Activated naive CD8-positive, alpha-beta T cell treated with anti-CD3 and anti-CD28 coated beads for 36 hours (primary cell): ENCODE measurements around the gene CPNE4. TPM values are rescaled to one million over a fixed set of nuclear protein-coding genes. Genes with fewer than 3 reads are reported as not detected.
"Not testable (repeated sequence)": the region's sequence is repeated elsewhere in the genome, so short reads cannot be mapped to it uniquely, and the experiment has no call there.

ENCODE experiments used
- DNase-seq: peaks from one replicate; pipeline ENCODE4 v3.0.0; 2021
- H3K27ac Mint-ChIP-seq: one replicate; pipeline ENCODE4 v1.8.0; 2022; ENCODE audit warnings: mild to moderate bottlenecking, moderate library complexity, mixed read lengths
- H3K27me3 Mint-ChIP-seq: one replicate; pipeline ENCODE4 v1.8.0; 2022; ENCODE audit warnings: mild to moderate bottlenecking, mixed read lengths
- H3K36me3 Mint-ChIP-seq: one replicate; pipeline ENCODE4 v1.8.0; 2021; ENCODE audit warnings: mild to moderate bottlenecking, mixed read lengths
- H3K4me1 Mint-ChIP-seq: one replicate; pipeline ENCODE4 v1.8.0; 2021; ENCODE audit warnings: mixed read lengths
- H3K4me3 Mint-ChIP-seq: one replicate; pipeline ENCODE4 v1.8.0; 2022; ENCODE audit warnings: mild to moderate bottlenecking, moderate library complexity, mixed read lengths
- H3K9me3 Mint-ChIP-seq: one replicate; pipeline ENCODE4 v1.8.0; 2022; ENCODE audit warnings: mixed read lengths
- total RNA-seq, 2 experiments: library from RNA; stranded (reverse); gene quantifications; one replicate each; pipeline ENCODE4 v1.2.3, GENCODE V29; 2021

CPNE4 gene
- total RNA-seq, 2 experiments from 2014 or later = not detected

GRCh38 chr3:132001999-132002398 is 32.8 kb downstream of the CPNE4 start:
- no peaks in the 10 kb centered on the region for H3K9me3 Mint-ChIP-seq
- H3K4me1 Mint-ChIP-seq = no peaks in the 10 kb centered on the region
- H3K27ac Mint-ChIP-seq = no peak overlapping the region
- H3K36me3 Mint-ChIP-seq = no peaks in the 10 kb centered on the region
- H3K27me3 Mint-ChIP-seq = peaks cover 9% of the 10 kb centered on the region
- no peak overlapping the region for H3K4me3 Mint-ChIP-seq
- no peak for DNase-seq

- Mint-ChIP-seq H3K4me1 (no peaks in the 10 kb centered on the region), H3K27ac (no peak overlapping the region), H3K27me3 (peaks cover 3% of the 10 kb centered on the region), H3K9me3 (no peaks in the 10 kb centered on the region), H3K4me3 (no peak overlapping the region), H3K36me3 (no peaks in the 10 kb centered on the region)
- no peak for DNase-seq
Measured at GRCh38 chr3:132001036-132001435, 33.8 kb downstream of the CPNE4 start.

DNA sequence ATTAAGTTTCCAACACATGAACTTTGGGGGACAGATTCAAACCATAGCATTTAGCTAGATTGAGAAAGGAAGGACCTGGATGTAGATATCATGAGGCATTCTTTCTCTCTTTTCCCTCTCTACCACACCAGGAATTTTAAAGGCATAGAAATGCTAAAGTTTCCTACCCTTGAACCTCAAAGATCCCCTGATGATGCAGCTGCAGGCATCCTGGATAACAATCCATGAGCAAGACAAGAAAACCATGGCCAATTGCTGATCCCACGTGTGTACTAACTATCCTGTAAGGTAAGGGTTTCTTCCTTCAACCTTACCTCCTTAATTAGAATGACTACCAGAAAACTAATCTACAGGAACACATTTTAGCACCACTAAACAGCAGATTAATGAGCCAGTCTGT is 36.8 kb downstream of the CPNE4 start:
- H3K36me3 Mint-ChIP-seq = no peaks in the 10 kb centered on the region
- no peak overlapping the region for H3K4me3 Mint-ChIP-seq

DNA sequence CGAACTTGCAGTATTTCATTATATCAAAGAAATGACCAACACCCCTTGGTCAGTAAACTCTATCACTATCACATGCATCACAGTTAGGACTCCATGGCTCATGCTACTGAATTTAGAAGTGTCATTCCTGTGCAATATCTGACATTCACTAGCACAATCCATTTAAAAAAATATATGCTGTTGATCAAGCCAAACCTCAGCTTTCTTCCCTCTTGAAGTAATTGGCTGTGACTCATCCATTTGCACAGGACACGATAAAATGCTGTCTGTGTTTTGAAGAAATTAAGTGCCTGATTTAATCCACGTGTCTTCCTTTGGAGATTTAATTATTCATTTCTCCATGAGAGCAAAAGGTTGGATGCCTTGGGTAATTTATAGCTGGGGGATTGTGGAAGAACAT is 38.9 kb downstream of the CPNE4 start:
- Mint-ChIP-seq H3K27ac (no peak overlapping the region), H3K4me3 (no peak overlapping the region)

More for the DNA sequence above, 36.8 kb downstream of the CPNE4 start:
- H3K9me3 Mint-ChIP-seq = no peaks in the 10 kb centered on the region
- no peaks in the 10 kb centered on the region for H3K4me1 Mint-ChIP-seq
- H3K27ac Mint-ChIP-seq = no peak overlapping the region
- peaks cover 3% of the 10 kb centered on the region for H3K27me3 Mint-ChIP-seq
- DNase-seq = no peak

GRCh38 chr3:131989318-131989717 is 45.5 kb downstream of the CPNE4 start:
- H3K9me3 Mint-ChIP-seq = no peaks in the 10 kb centered on the region
- DNase-seq = no peak
- peaks cover 3% of the 10 kb centered on the region for H3K27me3 Mint-ChIP-seq
- H3K27ac Mint-ChIP-seq = no peak overlapping the region
- H3K36me3 Mint-ChIP-seq = no peaks in the 10 kb centered on the region
- no peaks in the 10 kb centered on the region for H3K4me1 Mint-ChIP-seq
- no peak overlapping the region for H3K4me3 Mint-ChIP-seq

More for the DNA sequence above, 38.9 kb downstream of the CPNE4 start:
- no peaks in the 10 kb centered on the region for H3K36me3 Mint-ChIP-seq
- peaks cover 3% of the 10 kb centered on the region for H3K27me3 Mint-ChIP-seq
- DNase-seq = no peak
- H3K4me1 Mint-ChIP-seq = no peaks in the 10 kb centered on the region
- no peaks in the 10 kb centered on the region for H3K9me3 Mint-ChIP-seq

- Mint-ChIP-seq H3K4me1 (no peaks in the 10 kb centered on the region), H3K36me3 (no peaks in the 10 kb centered on the region), H3K27me3 (peaks cover 3% of the 10 kb centered on the region), H3K27ac (no peak overlapping the region), H3K4me3 (no peak overlapping the region), H3K9me3 (no peaks in the 10 kb centered on the region)
- no peak for DNase-seq
Measured at GRCh38 chr3:131988209-131988608, 46.6 kb downstream of the CPNE4 start.

- H3K36me3 Mint-ChIP-seq = no peaks in the 10 kb centered on the region
- no peaks in the 10 kb centered on the region for H3K9me3 Mint-ChIP-seq
- no peak overlapping the region for H3K4me3 Mint-ChIP-seq
- H3K4me1 Mint-ChIP-seq = no peaks in the 10 kb centered on the region
- DNase-seq = no peak
- H3K27ac Mint-ChIP-seq = no peak overlapping the region
- no peaks in the 10 kb centered on the region for H3K27me3 Mint-ChIP-seq
Measured at GRCh38 chr3:131983689-131984088, 51.1 kb downstream of the CPNE4 start.

DNA sequence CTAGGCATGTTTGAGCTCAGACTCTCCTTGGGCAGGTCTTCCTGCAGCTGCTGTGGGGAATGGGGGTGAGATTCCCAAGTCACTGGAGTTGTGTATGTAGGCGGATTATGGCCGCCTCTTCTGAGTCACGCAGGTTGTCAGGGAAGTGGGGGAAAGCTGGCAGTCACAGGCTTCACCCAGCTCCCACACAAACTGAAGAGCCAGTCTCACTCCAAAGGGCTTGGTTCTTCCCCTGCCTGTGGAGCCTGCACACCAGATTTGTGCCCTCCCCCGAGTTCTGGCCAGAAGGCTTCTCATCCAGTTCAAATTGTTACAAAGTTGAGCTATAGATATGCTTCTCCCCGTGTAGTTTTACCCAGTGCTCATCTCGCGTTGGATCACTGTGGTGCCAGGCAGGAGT is 53.5 kb downstream of the CPNE4 start:
- H3K36me3 Mint-ChIP-seq = no peaks in the 10 kb centered on the region

DNA sequence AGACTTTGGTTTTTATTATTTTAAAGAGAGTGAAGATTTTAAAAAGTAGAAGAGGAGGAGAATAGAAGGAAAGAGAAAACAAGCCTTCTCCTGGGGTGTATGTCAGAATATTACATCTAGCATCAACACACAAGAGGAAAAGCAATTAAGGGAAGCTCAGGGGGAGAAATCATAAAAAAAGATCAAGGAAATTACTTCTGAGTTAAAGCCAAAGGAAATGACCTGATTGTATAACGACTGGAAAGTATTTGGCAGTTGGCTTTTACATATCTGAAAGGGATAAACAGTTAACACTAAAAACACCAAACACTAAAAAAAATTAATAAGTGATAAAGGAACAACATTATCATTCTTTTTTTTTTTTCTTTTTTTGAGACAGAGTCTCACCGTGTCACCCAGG is 58.4 kb downstream of the CPNE4 start:
- no peaks in the 10 kb centered on the region for H3K27me3 Mint-ChIP-seq
- H3K9me3 Mint-ChIP-seq = no peaks in the 10 kb centered on the region
- no peak for DNase-seq
- H3K36me3 Mint-ChIP-seq = no peaks in the 10 kb centered on the region
- H3K27ac Mint-ChIP-seq = no peak overlapping the region
- H3K4me1 Mint-ChIP-seq = no peaks in the 10 kb centered on the region
- no peak overlapping the region for H3K4me3 Mint-ChIP-seq

More for the DNA sequence above, 53.5 kb downstream of the CPNE4 start:
- Mint-ChIP-seq H3K27me3 (no peaks in the 10 kb centered on the region), H3K27ac (no peak overlapping the region), H3K4me1 (no peaks in the 10 kb centered on the region), H3K9me3 (no peaks in the 10 kb centered on the region), H3K4me3 (no peak overlapping the region)
- DNase-seq = no peak

- H3K27me3 Mint-ChIP-seq = no peaks in the 10 kb centered on the region
- no peaks in the 10 kb centered on the region for H3K9me3 Mint-ChIP-seq
- no peak overlapping the region for H3K27ac Mint-ChIP-seq
- DNase-seq = no peak
- H3K4me3 Mint-ChIP-seq = no peak overlapping the region
- no peaks in the 10 kb centered on the region for H3K36me3 Mint-ChIP-seq
- H3K4me1 Mint-ChIP-seq = no peaks in the 10 kb centered on the region
Measured at GRCh38 chr3:131975047-131975446, 59.8 kb downstream of the CPNE4 start.

GRCh38 chr3:131973731-131974130 is 61.1 kb downstream of the CPNE4 start:
- no peaks in the 10 kb centered on the region for H3K4me1 Mint-ChIP-seq
- DNase-seq = no peak

GRCh38 chr3:131972550-131972949 is 62.3 kb downstream of the CPNE4 start:
- no peak overlapping the region for H3K27ac Mint-ChIP-seq
- peaks cover 2% of the 10 kb centered on the region for H3K9me3 Mint-ChIP-seq
- no peaks in the 10 kb centered on the region for H3K36me3 Mint-ChIP-seq
- H3K4me3 Mint-ChIP-seq = no peak overlapping the region
- no peaks in the 10 kb centered on the region for H3K4me1 Mint-ChIP-seq
- H3K27me3 Mint-ChIP-seq = no peaks in the 10 kb centered on the region
- DNase-seq = no peak

More at GRCh38 chr3:131973731-131974130, 61.1 kb downstream of the CPNE4 start:
- H3K4me3 Mint-ChIP-seq = no peak overlapping the region
- H3K27me3 Mint-ChIP-seq = no peaks in the 10 kb centered on the region
- no peak overlapping the region for H3K27ac Mint-ChIP-seq
- H3K36me3 Mint-ChIP-seq = no peaks in the 10 kb centered on the region
- no peaks in the 10 kb centered on the region for H3K9me3 Mint-ChIP-seq

- Mint-ChIP-seq H3K4me3 (no peak overlapping the region), H3K27ac (no peak overlapping the region), H3K27me3 (no peaks in the 10 kb centered on the region), H3K36me3 (no peaks in the 10 kb centered on the region), H3K4me1 (no peaks in the 10 kb centered on the region), H3K9me3 (peaks cover 2% of the 10 kb centered on the region)
- no peak for DNase-seq
Measured at GRCh38 chr3:131972091-131972490, 62.7 kb downstream of the CPNE4 start.

DNA sequence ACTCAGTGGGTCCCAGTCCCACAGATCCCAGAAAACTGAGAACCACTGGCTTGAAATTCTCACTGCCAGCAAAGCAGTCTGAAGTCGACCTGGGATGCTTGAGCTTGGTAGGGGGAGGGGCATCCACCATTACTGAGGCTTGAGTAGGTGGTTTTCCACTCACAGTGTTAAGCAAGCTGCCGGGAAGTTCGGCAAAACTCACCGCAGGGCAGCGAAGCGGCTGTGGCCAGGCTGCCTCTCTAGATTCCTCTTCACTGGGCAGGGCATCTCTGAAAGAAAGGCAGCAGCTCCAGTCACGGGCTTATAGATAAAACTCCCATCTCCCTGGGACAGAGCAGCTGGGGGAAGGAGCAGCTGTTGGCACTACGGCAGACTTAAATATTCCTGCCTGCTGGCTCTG is 71.4 kb downstream of the CPNE4 start:
- not testable (repeated sequence) for H3K27ac Mint-ChIP-seq, H3K4me3 Mint-ChIP-seq, H3K9me3 Mint-ChIP-seq, H3K36me3 Mint-ChIP-seq, H3K27me3 Mint-ChIP-seq, DNase-seq, H3K4me1 Mint-ChIP-seq

DNA sequence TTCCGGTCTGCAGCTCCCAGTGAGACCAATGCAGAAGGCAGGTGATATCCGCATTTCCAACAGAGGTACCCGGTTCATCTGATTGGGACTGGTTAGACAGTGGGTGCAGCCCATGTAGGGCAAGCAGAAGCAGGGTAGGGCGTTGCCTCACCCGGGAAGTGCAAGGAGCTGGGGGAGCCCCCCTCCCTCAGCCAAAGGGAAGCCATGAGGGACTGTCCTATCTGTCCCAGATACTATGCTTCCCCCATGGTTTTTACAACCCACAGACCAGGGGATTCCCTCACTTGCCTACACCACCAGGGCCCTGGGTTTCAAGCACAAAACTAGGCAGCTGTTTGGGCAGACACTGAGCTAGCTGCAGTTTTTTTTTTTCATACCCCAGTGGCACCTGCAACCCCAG is 71.8 kb downstream of the CPNE4 start:
- H3K36me3 Mint-ChIP-seq = no peaks in the 10 kb centered on the region
- H3K27me3 Mint-ChIP-seq = peaks cover 6% of the 10 kb centered on the region
- peaks cover 8% of the 10 kb centered on the region for H3K9me3 Mint-ChIP-seq
- H3K27ac Mint-ChIP-seq = no peak overlapping the region
- DNase-seq = no peak
- no peaks in the 10 kb centered on the region for H3K4me1 Mint-ChIP-seq
- no peak overlapping the region for H3K4me3 Mint-ChIP-seq

DNA sequence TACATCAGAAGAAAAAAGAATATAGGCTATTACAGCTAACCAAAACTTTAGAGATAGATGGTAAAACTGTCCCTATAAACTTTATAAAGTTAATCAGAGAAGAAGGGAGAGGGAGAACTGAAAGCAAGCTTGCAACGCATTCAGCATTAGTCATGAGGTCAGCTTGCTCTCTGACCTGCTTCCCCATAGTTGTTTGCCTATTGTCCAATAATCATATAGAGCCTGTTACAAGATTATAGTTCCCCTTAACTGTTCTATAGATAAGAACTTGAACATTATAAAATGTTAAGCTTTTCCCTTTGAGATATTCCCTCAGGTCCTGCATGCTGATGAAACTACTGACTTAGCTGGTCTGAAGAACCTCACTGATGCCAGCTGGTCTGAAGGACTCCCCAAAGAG is 74.5 kb downstream of the CPNE4 start:
- DNase-seq = no peak
- H3K9me3 Mint-ChIP-seq = peaks cover 4% of the 10 kb centered on the region
- H3K4me3 Mint-ChIP-seq = no peak overlapping the region
- H3K36me3 Mint-ChIP-seq = no peaks in the 10 kb centered on the region
- H3K27me3 Mint-ChIP-seq = peaks cover 6% of the 10 kb centered on the region
- H3K27ac Mint-ChIP-seq = no peak overlapping the region
- H3K4me1 Mint-ChIP-seq = no peaks in the 10 kb centered on the region

GRCh38 chr3:131957980-131958379 is 76.8 kb downstream of the CPNE4 start:
- peaks cover 6% of the 10 kb centered on the region for H3K27me3 Mint-ChIP-seq
- no peaks in the 10 kb centered on the region for H3K9me3 Mint-ChIP-seq
- no peak overlapping the region for H3K4me3 Mint-ChIP-seq
- H3K4me1 Mint-ChIP-seq = no peaks in the 10 kb centered on the region
- no peak overlapping the region for H3K27ac Mint-ChIP-seq
- no peak for DNase-seq
- no peaks in the 10 kb centered on the region for H3K36me3 Mint-ChIP-seq
